DMS114 treated with DMSO at 0.1 percent for 48 hours (cell line): Measurements from ENCODE around the gene TRIM2.

ENCODE experiments used
- DNase-seq: peaks from one replicate; lab custom pipeline; 2025; ENCODE audit not compliant: unreplicated experiment; lab: John Stamatoyannopoulos, UW

The TRIM2 gene

DNA sequence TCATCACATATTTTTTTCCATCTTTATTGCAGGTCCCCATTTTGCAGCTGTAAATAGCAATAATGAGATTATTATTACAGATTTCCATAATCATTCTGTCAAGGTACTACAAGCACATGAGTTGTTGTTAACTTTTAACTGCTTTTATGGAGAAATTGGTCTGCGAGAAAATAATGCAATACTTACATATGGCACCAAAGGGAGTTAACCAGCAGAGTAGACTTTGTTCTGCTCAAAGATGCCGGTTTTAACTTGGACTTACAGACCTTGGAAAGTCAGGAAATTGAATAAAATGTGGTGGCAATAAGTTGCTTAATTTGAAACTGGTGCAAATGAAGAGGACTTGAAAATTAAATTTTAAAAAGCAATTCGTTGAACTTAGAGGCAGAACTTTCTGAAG is 119.8 kb downstream of the TRIM2 start:
- no peak for DNase-seq

DNA sequence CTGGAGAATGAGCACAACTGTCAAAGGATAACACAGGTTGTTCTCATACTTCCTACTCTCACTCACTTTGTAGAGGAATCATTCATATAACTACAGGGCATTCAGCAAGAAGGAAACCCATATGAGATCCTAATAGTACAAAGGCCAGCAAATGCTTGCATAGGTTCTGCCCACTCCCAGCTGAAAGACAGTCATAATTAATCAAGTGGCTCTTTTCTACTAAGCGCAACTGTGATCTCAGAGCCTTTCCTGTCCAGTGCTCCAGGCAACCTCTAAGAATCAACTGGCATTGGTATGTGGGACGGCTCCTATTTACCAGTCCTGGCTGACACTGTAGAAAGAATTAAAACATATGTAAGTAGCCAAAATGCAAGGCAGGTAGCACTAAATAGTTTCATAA is 121.3 kb downstream of the TRIM2 start:
- no peak for DNase-seq

DNA sequence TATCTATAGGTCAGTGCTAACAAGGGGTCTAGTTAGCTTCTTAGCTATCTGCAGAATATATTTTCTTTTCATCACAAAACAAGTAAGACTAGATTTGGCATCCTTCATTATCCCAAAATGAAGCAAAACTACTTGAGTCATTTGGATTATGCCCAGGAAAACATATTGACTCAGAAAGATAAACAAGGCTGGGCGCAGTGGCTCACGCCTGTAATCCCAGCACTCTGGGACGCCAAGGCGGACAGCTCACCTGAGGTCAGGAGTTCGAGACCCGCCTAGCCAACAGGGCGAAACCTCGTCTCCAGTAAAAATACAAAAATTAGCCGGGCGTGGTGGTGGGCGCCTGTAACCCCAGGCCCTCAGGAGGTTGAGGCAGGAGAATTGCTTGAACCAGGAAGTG is 122.3 kb downstream of the TRIM2 start:
- no peak for DNase-seq

DNA sequence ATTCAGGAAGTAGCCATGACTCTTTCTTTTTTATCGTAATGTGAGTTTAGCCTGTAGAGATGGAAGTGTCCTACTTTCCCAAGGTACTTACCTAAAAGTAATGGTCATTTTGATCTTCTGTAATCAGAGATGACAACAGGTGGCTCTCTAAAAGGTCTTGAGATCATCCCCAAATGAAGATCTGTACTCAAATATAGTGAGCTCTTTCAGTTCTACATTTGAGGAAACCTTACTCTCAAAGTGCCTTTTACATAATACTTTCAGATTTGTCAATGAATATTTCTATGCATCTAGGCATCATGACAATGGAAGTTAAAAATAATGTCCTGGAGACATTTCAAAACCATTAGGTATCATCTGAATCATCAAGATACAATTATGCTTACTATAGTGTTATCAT is 123.0 kb downstream of the TRIM2 start:
- DNase-seq = no peak

DNA sequence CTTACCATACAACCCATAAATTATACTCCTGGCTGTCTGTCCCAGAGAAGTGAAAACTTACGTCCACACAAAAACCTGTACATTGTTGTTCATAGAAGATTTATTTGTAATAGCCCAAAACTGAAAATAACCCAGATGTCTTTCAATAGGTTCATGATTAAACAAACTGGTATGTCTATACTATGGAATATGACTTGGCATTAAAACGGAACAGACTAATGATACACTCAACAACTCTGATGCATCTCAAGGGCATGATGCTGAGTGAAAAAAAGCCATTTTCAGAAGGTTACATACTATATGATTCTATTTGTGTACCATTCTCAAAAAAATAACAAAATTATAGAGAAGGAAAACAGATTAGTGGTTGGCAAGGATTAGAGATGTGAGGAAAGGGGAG is 128.7 kb downstream of the TRIM2 start:
- DNase-seq = no peak

DNA sequence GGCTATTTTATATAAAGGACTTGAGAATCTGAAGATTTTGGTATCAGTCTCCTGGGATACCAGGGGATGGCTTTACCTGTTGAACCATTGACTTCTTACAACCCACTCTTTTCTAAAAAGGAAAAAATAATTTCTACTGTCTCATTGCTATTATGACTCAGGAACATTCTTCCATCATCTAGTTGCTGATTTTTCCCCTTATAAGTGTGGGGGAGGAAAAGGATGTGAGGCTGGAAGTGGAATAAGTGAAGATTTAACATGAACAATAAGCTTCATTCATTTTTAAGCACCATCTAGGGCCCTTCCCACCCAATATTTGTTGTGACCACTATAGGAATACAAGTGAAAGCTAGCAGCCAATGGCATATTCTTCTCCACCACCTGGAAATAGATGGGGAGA is 129.6 kb downstream of the TRIM2 start:
- DNase-seq = no peak

DNA sequence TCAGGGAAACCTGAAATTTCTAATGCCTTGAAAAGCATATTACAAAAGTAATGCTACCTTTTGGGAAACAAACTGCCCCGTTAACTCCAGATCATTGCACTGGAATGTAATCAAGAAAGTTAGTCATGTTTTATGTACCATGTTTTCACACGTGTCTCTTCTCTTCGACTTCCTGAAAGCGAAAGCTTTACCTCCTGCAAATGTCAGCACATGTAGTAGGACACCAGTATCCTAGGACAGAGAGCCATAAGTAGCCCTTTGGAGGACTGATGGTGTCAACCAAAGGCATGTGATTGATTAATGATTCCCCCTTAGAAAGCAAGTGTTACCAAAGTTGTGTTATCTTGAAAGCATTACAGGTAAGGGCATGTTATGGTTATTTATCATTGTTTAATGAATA is 131.4 kb downstream of the TRIM2 start:
- DNase-seq = no peak

DNA sequence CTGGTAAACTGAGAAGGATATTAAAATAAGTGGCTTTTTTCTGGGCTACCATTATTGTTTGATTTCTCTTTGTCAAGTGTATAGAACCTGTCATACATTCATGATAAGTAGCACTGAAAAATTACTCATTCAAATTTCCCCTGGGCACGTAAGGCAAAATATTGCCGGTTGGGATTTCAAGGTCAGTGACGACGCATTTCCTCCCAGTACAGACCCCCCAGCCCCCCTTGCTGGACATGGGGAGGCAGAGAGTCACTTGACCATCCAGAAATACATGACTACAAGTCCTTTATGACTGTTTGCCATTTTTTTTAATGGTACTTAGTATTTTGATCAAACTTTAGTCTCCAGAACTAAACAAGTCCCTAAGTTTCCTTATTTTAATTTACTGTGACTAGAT is 133.4 kb downstream of the TRIM2 start:
- DNase-seq = no peak

DNA sequence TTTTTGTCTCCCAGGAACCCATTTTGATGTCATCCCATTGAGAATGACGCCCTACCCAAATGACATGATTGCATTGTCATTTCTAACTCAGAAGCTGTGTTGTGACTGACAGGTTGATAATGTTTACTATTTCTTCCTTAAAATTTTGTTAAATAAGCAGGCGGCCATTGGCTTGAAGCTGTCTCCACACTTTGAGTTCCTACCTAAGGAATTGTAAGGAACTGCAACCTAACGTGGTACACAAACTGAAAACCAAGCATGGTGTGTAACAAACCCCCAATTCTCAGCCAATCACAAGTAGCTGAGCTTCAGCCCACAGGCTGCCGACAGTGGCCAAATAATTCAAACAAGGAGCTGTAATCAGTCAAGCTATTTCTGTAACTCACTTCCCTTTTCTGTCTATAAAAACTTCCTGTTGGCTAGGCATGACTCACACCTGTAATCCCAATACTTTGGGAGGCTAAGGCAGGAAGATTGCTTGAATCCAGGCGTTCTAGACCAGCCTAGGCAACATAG is 137.4 kb downstream of the TRIM2 start:
- DNase-seq = no peak

DNA sequence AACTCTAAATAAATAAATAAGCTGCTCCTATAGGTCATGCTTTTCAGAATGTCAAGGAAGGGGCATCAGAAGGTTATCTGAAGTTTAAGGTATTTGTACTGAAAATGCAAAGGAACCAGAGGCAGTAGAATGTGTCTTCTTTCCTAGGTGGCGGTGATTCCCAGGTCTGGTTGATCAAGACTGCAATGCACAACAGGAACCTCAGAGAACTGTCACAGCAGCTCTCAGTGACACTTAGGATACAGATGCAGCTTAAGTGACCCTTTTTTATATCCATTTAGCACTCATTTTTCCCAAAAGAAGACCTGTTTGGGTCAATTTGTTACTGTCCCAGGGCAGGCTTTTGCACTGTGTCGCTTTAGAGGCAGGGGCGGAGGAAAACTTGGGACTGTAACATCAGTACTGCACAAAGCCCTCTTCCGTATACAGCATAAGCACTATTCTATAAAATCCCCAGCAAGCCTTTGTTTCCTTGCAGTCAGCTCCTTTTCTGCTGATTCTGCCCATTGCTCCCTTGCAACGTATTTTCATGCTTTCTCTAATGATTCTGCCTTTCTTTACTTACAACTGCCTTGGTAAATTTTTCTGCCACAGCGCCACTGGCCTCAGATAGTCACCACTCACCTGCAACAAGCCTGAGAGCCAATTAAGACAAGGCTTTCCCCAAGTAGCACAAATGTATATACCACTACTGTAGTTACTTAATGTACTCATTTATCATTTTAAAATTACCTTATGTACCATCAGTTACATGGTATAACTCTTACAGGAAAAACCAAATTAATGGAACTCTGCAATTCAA is 138.7 kb downstream of the TRIM2 start:
- no peak for DNase-seq

DNA sequence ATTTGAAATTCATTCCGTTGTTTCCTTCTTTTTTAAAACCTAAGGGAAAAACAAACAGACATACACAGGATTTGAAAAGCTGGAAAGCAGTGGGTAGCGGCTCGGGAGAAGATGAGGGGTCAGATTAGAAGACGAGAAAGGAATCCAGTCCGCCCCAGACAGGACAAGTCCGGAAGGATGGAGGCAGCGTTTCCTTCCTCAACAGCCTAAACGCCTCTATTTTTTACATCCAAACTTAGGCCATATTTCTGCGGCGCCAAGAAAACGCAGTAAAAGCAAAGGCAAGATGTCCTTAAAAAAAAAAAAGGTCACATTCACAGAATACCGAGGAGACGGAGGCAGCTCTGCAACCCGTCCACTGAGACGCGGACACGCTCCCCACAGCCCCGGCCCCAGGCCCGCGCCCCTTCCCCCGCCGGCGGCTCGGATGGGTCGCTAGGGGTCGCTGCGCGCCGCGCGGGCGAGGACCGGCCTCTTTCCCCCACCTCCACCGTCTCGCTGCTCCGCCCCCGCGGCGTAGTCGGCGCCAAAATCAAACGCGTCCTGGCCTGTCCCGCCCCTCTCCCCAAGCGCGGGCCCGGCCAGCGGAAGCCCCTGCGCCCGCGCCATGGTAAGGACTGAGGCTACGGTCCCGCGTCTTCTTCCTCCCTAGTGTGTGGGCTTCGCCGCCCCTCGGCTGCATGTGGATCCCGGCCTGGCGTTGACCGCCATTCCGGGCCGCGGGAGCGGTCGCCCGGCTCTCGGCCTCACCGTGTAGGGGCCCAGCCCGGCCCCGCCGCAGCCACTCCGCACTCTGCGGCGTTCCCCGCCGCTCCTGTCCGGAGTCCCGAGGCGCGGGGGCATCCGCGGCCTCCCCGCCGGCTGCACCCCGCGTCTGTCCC is 140.1 kb downstream of the TRIM2 start, which contains the start of gene MND1:
TSS of gene MND1 (plus strand) at position 558 of the 881 bp plus-strand sequence. CDS start at position 608, 50 bp downstream.
- DNase-seq = peak; percentile 64

DNA sequence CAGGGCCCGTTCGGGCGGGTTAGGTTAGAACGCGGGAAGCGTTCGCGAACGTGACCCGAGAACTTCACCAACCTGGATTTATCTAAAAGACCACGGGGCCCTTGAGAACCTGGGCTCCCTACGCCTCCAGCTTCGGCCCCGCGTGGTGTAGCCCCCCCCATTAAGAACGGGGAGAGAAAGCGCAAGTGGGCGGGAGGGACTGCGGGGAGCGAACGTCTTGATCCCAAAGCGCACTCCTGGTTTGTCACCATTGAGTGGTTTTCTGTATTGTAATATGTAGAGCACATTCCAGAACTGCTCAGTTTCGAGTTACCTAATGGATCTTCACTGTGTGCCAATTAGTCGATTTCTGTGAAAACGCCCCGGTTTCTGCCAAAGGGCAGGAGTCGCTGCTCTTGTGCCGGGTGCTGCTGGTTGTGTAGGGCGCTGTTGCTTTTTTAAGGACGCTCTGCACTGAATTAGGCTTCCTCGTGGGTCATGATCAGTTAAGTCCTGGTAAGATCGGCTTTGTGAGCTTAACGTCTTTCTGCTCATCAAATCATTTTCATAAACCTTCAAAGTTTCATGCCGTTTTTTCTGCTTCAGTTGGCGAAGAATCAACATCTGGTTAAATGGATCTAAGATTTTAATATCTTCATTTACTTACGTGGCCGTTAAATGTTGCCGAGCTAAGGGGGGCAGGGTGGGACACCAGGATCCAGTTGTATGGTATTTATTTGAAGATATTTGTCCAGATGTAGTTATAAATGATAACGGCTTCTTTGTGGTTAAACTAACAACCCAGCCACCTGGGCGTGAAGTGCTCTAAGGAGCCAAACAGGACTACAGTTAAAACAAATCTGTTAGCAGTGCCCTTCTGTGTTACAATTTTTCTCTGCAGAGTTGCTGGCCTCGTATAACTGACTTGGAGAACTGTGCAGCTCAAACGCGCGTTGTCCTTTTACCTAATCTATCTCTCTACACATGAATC is 141.1 kb downstream of the TRIM2 start:
- peak; percentile 54 for DNase-seq

DNA sequence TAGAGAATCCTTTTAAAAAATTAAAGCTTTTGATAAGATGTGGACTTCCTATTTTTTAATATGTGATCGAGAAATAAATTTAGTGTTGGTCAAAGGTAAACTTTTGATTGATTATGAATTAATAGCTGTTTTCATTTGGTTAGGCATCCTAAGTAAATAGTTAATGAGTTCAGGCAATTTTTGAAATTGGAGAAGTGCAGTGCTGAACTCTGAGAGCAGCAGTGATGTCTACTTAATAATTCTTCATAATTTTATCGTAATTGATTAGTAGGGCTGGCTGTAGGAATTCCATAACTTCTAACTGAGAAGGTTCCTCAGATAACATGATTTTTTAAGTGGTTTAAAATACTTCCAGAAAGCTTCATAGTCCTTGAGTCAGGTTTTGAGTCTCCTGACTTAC is 141.8 kb downstream of the TRIM2 start:
- no peak for DNase-seq

DNA sequence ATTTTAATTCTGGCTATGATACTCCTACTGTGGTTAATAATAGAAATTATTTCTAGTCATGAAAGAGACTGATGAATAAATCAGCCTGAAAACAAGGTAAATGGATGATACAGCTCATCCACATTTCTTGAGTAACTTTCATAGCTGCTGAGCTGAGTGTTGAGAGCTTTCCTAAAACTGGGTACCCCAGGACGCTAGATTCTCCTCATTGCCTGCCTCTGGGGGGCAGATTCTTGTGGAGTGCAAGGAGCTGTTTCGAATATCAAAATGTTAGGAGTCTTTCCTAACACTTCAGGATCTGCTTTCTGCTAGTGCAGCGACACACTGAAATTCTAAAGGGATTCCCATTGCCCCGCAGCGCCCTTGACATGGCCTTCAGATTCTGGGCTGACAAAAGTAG is 142.3 kb downstream of the TRIM2 start:
- DNase-seq = no peak

DNA sequence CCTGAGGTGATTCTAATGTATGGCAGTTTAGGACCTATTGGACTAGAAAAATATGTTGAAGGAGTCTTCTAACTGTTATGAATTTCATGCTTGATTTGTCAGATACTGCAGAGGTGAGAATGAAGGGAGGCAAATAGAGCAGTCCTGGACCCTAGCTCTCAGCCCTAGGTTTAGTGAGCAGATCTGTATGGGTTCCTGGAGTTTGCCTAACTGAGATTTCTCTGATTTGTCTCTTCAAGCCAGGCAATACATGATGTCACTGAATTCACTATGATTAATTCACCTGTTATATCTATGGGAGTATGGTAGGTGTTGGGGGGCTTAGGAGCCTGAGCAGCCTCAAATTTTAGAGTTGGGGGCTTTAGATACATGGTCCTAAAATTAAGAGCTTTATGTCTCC is 142.9 kb downstream of the TRIM2 start:
- DNase-seq = no peak

DNA sequence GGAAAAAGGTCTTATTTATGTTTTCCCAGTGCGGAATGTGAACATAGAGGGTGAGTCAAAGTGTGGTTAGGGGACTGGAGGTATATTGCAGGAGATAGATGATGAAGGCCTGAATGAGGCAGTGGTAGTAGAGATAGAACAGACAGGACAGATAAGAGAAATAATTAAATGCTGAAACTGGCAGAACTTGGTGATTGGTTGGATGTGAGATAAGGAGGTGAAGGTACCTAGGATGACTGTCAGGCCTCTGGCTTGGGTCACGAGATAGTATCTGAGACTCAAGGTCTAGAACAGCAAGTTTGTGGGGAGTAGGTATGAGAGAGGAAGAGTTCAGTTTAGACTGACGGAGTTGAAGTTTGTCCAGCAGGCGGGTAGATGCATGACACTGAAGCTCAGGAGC is 143.8 kb downstream of the TRIM2 start:
- DNase-seq = no peak

DNA sequence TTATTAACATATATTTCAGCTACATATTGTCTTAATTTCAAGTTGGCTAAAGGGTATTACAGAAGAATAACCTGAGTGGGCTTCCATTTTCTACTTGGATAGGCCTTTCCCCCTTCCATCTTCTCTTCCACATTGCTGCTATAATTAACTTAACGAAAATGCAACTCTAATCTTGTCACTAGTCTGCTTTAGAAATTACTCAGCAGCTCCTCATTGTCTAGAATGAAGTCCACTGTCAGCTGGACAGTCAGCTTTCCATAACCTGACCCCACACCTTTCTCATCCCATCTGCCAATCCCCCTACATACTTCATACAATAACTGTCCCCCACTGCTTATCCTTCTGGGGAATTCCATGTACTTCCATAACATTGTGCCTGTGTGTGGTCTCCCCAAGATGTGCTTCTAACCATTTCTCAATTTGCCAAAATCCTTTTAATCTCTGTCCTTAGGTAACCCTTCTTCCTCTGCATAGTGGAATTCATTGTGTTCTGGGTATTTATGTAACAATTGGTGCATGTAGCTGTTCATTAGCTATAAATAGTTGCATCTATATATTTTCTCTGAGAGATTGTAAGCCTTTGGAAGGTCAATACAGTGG is 145.1 kb downstream of the TRIM2 start:
- DNase-seq = no peak

DNA sequence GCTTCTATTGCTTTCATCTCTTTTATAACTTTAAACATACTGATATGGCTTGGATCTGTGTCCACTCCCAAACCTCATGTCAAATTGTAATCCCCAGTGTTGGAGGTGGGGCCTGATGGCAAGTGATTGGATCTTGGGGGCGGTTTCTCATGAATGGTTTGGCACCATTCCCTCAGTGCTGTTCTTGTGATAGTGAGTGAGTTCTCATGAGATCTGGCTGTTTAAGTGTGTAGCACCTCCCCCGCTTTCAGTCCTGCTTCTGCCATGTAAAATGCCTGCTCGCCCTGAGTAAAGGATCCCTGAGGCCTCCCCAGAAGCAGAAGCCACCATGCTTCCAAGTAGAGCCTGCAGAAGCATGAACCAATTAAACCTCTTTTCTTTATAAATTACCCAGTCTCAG is 157.9 kb downstream of the TRIM2 start:
- DNase-seq = no peak

DNA sequence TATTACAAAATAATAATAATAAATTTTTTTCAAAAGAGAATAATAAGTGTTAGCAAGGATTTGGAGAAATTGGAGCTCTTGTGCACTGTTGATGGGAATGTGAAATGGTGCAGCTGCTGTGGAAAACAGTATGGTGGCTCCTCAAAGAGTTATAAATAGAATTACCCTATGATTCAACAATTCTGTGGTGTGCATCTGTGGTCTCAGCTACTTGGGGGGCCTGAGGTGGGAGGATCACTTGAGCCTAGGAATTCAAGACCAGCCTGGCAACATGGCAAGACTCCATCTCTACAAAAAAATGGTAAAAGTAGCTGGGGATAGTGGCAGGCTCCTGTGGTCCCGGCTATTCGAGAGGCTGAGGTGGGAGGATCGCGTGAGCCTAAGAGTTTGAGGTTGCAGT is 159.8 kb downstream of the TRIM2 start:
- DNase-seq = no peak

DNA sequence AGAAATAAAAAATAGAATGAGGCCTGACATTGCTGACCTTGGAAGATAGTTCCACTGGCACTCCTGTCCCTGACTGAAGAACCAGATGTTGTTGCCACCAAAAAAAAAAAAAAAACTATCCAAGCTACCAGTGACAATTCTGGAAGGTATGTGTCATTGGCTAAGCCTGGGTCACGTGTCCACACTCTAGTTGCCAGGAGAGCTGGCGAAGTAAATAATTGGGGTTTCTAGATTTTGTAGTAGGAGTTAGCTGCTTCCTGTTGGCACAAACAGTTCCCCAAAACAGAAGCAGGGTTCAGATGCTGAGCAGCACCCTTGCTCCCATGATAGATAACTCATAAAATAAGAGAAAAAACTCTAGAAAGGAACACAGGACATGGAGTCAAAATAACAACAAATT is 160.8 kb downstream of the TRIM2 start:
- DNase-seq = no peak
